HFF-Myc (cell line): Measurements from ENCODE around the gene LTA4H.
"Not testable (repeated sequence)": the region's sequence is repeated elsewhere in the genome, so short reads cannot be mapped to it uniquely, and the experiment has no call there.

ENCODE experiments used
- DNase-seq: peaks from one replicate; pipeline ENCODE4 v3.0.0-alpha.2; 2011; ENCODE audit warnings: low read depth; ENCODE audit errors: extremely low read depth
- H3K4me3 ChIP-seq: replicated peaks from 2 replicates; pipeline ENCODE4 v1.5.1; 2011; ENCODE audit warnings: low read depth, mild to moderate bottlenecking, control low read depth, low read length
- TF ChIP-seq, protein P1 (sequence below): IDR thresholded peaks from 2 replicates; pipeline ENCODE4 v1.5.1; 2012; ENCODE audit warnings: mild to moderate bottlenecking, low read depth, low read length, control low read depth; ENCODE audit errors: missing control alignments

Gene LTA4H

DNA sequence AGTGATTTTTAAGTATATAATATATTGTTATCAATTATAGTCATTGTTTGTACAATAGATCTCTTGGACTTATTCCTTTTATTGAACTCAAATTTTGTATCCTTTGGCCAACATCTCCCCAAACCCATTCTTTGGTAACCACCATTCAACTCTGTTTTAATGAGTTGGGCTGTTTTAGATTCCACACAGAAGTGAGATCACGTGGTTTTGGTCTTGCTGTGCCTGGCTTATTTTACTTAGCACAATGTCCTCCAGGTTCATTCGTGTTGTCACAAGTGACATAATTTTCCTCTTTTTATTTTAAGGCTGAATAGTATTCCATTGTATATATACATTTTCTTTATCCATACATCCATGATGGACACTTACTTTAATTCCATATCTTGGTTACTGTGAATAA is 40.2 kb upstream of the LTA4H start:
- TF ChIP-seq, protein P1, sequence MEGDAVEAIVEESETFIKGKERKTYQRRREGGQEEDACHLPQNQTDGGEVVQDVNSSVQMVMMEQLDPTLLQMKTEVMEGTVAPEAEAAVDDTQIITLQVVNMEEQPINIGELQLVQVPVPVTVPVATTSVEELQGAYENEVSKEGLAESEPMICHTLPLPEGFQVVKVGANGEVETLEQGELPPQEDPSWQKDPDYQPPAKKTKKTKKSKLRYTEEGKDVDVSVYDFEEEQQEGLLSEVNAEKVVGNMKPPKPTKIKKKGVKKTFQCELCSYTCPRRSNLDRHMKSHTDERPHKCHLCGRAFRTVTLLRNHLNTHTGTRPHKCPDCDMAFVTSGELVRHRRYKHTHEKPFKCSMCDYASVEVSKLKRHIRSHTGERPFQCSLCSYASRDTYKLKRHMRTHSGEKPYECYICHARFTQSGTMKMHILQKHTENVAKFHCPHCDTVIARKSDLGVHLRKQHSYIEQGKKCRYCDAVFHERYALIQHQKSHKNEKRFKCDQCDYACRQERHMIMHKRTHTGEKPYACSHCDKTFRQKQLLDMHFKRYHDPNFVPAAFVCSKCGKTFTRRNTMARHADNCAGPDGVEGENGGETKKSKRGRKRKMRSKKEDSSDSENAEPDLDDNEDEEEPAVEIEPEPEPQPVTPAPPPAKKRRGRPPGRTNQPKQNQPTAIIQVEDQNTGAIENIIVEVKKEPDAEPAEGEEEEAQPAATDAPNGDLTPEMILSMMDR = no peak
- H3K4me3 ChIP-seq = no peak overlapping the region
- DNase-seq = no peak

DNA sequence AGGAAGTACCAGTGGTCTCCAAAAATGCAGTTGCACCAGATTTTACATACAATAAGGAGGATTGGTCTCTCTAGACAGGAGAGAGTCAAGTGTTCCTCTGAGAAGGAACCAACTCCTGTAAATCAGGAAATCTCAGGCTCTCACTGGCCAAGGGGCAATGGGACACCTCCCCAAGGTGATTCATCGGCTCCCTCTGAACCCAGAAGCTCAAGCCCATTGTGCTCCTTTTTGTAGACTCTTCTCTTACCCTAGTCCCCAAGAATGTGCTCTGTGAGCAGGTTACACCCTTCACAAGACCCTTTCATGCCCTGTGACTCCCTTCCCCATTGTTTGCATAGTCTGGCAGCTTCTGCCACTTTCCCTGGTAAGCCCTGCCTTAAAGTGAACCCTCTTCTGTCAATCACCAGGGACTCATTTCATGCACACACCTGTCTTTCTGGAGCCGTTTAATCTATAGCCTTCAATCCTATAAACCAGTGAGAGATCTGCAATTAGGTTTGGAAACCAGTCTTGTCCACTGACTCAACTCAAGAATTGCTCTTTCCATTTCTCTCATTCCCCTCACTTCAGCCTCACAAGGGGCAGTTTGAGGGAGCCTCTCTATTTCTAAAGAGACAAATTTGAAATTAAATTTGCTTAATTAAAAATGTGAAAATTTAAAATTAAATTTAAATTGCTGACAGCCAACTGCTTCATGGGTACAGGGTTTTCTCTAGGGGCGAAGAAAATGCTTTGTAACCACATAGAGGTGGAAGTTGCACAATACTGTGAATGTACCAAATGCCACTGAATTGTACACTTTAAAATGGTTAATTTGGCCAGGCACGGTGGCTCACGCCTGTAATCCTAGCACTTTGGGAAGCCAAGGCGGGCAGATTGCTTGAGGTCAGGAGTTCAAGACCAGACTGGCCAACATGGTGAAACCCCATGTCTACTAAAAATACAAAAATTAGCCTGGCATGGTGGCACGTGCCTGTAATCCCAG is 38.3 kb upstream of the LTA4H start:
- no peak for DNase-seq
- TF ChIP-seq, protein P1 = no peak
- H3K4me3 ChIP-seq = no peak overlapping the region

DNA sequence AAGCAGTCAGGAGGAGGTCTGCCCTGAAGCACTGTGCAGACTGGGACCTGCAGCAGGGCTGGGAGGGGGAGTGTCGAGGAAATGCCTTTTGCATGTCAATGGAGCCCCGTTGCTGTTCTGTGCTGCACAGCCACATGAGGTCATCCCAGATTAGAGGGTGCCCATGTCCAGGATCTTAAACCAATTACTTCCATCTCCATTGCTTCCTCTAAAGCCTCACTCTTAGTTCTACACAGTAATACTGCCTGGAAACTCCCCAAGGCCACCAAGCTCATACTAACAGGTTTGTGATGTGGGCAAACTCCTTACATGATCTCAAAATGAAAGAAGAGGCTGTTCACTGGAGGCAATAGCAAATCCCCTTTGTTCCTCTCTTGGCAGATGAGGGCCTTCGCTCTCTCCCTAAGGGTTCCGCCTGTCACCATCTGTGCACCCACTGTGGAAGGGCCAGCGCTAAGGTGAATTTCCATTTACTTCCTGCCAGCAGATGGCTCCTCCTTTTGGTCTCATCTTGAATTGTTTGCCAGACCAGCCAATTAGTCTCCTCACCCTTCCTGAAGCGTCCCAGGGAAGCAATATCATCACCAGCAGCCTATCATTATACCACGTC is 35.4 kb upstream of the LTA4H start:
- H3K4me3 ChIP-seq = no peak overlapping the region
- no peak for DNase-seq
- TF ChIP-seq, protein P1 = peak; percentile 13

DNA sequence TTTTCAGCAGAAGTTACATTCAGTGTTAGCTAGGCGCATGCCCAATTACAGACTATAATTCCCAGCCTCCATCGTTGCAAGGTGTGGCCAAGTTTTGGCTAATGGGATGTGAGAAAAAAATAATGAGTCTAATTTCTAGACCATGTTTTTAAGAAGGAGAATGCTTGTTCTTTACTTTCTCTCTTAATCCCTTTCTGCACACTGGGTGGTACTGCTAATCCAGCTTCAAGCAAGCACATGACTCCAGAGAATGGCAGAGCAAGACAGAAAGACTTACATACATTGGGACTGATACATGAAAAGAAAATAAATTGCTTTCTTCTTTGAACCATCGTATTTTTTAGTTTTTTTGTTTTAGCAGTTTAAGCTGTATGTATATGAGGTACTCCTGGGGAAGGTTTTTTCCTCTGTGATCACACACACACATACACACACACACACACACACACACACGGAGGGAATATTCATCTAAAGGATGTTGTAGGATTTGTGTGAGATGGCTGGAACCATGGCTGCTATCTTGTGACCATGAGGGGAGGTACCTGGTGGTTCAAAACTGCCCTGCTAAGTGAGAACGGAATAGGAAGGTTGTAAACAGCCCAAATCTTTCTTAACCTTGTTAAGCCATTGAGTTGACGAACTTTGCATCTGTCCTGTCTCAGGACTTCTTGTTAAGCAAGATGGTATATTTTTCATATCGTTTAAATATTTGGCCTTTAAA is 34.3 kb upstream of the LTA4H start:
- no peak for DNase-seq
- no peak overlapping the region for H3K4me3 ChIP-seq
- TF ChIP-seq, protein P1 = no peak

DNA sequence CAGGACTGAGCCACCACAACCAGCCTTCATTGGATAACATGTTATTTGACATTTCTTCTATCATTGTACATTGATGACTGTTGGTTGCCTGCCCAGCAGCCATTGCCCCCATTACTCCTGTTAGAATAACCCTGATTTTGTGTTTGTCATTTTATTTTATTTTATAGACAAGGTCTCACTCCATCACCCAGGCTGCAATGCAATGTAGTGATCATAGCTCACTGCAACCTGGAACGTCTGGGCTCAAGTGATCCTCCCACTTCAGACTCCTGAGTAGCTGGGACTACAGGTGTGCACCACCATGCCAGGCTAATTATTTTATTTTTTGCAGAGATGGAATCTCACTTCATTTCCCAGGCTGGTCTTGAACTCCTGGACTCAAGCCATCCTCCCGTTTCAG is 33.2 kb upstream of the LTA4H start:
- TF ChIP-seq, protein P1 = no peak
- no peak for DNase-seq
- H3K4me3 ChIP-seq = no peak overlapping the region

DNA sequence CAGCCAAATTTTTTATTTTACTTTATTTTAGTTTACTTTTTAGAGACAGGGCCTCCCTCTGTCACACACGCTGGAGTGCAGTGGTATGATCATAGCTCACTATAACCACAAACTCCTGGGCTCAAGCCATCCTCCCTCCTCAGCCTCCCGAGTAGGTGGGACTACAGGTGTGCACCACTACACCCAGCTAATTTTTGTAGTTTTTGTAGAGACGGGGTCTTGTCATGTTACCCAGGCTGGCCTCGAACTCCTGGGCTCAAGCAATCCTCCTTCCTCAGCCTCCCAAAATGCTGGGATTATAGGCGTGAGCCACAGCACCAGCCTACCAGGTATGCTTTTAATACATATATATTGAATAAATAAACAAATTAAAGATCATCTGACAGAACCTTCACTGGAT is 32.7 kb upstream of the LTA4H start:
- TF ChIP-seq, protein P1 = no peak
- no peak for DNase-seq
- no peak overlapping the region for H3K4me3 ChIP-seq

DNA sequence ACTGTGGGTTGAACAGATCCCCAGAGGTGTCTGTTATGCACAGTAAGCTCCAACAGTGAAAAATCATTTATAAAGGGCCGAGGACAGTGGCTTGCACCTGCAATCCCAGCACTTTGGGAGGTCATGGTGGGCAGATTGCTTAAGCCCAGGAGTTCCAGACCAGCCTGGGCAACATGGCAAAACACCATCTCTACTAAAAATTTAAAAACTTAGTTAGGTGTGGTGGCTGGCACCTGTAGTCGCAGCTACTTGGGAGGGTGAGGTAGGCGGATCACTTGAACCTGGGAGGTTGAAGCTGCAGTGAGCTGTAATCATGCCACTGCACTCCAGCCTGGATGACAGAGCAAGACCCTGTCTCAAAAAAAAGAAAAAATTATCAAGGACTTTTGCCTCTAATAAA is 30.4 kb upstream of the LTA4H start:
- not testable (repeated sequence) for H3K4me3 ChIP-seq, DNase-seq
